Measurements from ENCODE around the gene CLDN7.

DNA sequence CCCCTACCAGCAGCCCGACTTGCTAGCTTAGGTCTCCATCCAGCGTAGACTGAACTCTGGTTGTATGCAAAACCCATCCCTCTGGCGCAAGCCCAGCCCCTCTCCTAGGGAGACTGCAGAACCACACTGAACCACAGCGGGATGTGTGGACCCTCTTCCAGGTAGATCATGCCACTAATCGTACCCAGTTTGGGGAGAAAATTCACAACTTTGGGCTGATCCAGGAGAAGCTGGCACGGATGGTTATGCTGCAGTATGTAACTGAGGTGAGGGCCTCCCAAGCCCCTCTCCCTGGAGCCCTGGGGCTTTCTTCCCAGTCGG lies 39.3 kb downstream of the CLDN7 start:
- TF ChIP-seq, protein P1, sequence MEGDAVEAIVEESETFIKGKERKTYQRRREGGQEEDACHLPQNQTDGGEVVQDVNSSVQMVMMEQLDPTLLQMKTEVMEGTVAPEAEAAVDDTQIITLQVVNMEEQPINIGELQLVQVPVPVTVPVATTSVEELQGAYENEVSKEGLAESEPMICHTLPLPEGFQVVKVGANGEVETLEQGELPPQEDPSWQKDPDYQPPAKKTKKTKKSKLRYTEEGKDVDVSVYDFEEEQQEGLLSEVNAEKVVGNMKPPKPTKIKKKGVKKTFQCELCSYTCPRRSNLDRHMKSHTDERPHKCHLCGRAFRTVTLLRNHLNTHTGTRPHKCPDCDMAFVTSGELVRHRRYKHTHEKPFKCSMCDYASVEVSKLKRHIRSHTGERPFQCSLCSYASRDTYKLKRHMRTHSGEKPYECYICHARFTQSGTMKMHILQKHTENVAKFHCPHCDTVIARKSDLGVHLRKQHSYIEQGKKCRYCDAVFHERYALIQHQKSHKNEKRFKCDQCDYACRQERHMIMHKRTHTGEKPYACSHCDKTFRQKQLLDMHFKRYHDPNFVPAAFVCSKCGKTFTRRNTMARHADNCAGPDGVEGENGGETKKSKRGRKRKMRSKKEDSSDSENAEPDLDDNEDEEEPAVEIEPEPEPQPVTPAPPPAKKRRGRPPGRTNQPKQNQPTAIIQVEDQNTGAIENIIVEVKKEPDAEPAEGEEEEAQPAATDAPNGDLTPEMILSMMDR (IDR thresholded peaks at IDR 0.05): peak in 1 of 3 experiments; percentile 3
- TF ChIP-seq POLR2A (IDR thresholded peaks at IDR 0.05): no peak

Data from testis (tissue), 2 donors.